SK-N-SH treated with all-trans-retinoic acid at 6 μM for 48 hours (cell line): ENCODE data around the gene APOA5.

Experiments
- ARNTL ChIP-seq: fragments of 450-650 bp; formaldehyde crosslinking; IDR thresholded peaks from 2 replicates; pipeline ENCODE4 v1.5.0; 2020; ENCODE audit warnings: low read depth, mild to moderate bottlenecking, moderate library complexity, borderline replicate concordance
- BACH2 ChIP-seq: fragments of 250-450 bp; sonication (Bioruptor Pico); IDR thresholded peaks from 2 replicates; pipeline ENCODE4 v1.9.0; 2021; ENCODE audit warnings: mild to moderate bottlenecking, borderline replicate concordance
- TOX ChIP-seq: fragments of 250-450 bp; sonication (Bioruptor Pico); IDR thresholded peaks from 2 replicates; pipeline ENCODE4 v1.8.0; 2021; ENCODE audit warnings: mild to moderate bottlenecking, moderate library complexity, borderline replicate concordance
- TF ChIP-seq, protein P1 (sequence below): fragments of 250-450 bp; sonication (Bioruptor Pico); IDR thresholded peaks from 2 replicates; pipeline ENCODE4 v1.8.0; 2021; ENCODE audit warnings: low read depth, mild to moderate bottlenecking, moderate library complexity, borderline replicate concordance

DNA sequence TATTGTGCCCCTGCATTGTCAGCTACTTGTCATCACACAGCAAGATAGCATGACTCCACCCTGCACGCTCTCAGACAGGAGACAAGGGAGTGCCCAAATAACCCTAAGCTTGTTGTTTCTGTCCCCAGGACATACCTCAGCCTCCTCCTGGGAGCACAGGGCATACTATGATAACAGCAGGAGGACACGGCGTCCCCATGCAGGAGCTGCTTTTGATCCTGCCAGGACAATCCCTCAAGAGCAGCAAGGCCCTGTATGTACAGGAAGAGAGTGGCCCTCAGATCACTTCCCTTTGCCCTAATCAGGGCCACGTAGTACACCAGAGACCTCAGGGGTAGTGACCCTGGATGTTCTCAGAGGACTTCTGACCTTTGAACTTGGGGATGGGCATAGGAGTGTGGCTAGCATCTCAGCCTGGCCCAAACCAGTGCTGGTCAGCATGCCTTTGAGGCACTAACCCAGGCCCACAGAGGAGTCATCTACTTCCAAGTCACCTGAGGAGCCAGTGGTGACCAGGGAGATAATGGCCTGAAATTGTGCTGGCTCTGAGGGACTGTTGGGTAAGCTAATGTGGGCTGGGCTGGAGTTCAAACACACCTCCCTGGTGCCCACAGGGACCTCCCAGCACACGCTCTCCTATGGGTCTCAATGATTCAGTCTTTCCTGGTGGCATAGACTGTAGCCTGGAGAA is 22.2 kb upstream of the APOA5 start:
- TF ChIP-seq TOX (no peak), ARNTL (no peak), BACH2 (CRISPR knock-in tag) (no peak)
- TF ChIP-seq, protein P1, sequence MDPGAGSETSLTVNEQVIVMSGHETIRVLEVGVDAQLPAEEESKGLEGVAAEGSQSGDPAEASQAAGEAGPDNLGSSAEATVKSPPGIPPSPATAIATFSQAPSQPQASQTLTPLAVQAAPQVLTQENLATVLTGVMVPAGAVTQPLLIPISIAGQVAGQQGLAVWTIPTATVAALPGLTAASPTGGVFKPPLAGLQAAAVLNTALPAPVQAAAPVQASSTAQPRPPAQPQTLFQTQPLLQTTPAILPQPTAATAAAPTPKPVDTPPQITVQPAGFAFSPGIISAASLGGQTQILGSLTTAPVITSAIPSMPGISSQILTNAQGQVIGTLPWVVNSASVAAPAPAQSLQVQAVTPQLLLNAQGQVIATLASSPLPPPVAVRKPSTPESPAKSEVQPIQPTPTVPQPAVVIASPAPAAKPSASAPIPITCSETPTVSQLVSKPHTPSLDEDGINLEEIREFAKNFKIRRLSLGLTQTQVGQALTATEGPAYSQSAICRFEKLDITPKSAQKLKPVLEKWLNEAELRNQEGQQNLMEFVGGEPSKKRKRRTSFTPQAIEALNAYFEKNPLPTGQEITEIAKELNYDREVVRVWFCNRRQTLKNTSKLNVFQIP (CRISPR knock-in tag) = no peak
